ENCODE measurements around the gene LCP1. TPM values are rescaled to one million over a fixed set of nuclear protein-coding genes. Genes with fewer than 3 reads are reported as not detected.

The LCP1 gene
- total RNA-seq, 1 donor from 2014 or later, result 371 TPM

DNA sequence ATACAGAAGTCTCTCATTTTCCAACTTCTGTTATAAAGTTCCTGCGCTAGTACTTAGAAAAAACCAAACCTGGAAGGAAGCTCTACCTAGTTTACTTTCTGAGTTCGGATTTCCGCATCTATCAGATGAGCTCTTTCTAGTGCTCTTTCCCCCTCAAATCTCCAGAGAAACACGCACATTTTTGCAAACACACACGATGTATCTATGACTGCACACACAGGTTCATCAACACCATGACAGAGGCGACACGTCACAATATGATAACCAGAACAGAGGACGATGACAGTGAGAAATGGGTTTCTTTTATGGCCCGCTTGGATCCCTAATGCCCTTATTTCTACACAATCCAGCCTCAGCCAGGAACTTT is 29.1 kb upstream of the LCP1 start:
- Histone ChIP-seq H3K4me1 (peaks cover 12% of the 10 kb centered on the region), H3K36me3 (no peaks in the 10 kb centered on the region), H3K4me3 (peak overlapping the region; percentile 57), H3K27me3 (ENCODE audit: low read depth) (no peaks in the 10 kb centered on the region), H3K27ac (peak overlapping the region; percentile 72), H3K9me3 (no peaks in the 10 kb centered on the region)
- DNase-seq (no peak), ATAC-seq (peak; percentile 63 to 65)
- intact Hi-C loops (cut with DNase I), result no loop called here
- TF ChIP-seq, protein P1, sequence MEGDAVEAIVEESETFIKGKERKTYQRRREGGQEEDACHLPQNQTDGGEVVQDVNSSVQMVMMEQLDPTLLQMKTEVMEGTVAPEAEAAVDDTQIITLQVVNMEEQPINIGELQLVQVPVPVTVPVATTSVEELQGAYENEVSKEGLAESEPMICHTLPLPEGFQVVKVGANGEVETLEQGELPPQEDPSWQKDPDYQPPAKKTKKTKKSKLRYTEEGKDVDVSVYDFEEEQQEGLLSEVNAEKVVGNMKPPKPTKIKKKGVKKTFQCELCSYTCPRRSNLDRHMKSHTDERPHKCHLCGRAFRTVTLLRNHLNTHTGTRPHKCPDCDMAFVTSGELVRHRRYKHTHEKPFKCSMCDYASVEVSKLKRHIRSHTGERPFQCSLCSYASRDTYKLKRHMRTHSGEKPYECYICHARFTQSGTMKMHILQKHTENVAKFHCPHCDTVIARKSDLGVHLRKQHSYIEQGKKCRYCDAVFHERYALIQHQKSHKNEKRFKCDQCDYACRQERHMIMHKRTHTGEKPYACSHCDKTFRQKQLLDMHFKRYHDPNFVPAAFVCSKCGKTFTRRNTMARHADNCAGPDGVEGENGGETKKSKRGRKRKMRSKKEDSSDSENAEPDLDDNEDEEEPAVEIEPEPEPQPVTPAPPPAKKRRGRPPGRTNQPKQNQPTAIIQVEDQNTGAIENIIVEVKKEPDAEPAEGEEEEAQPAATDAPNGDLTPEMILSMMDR (IDR thresholded peaks at IDR 0.05), result no peak

DNA sequence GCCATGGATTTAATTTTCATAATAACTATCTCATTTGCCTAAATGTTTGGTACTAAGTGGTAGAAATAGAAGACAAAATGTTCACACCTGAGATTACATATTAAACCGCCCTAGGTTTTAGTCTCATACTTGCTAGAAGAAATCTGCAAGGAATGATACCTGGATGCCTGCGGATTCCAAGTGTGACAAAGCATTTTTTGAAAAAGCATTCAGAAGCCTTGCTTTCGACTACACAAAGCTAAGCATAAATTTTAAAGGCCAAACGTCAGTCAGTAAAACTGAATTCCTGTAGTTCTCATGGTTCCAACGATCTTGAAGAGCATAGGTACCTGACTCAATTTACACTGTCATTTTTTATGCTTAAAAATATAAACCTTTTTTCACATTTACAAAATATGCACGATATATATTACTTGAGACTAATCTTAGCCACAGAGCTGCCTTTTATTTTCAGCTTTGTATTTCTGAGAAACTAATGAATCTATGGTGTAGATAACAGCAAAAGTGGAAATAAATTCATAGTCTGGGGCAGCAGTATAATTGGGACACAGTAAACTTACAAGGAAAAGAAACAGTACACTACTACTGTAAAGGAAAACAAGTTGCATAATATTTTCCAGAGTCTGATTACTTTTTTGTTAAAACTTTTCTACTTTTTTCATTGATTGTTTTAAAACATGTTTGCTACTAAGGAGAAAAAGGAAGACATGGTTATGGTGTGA is 28.5 kb upstream of the LCP1 start:
- TF ChIP-seq, protein P1 (IDR thresholded peaks at IDR 0.05), result no peak
- ATAC-seq, result no peak
- no peak for DNase-seq
- no peaks in the 10 kb centered on the region for H3K36me3 ChIP-seq
- H3K9me3 ChIP-seq, result no peaks in the 10 kb centered on the region
- H3K4me1 ChIP-seq, result peaks cover 12% of the 10 kb centered on the region
- peak overlapping the region; percentile 72 for H3K27ac ChIP-seq
- H3K4me3 ChIP-seq, result peak overlapping the region; percentile 57
- no peaks in the 10 kb centered on the region for H3K27me3 ChIP-seq (ENCODE audit: low read depth)
- intact Hi-C loops (cut with DNase I), result no loop called here

DNA sequence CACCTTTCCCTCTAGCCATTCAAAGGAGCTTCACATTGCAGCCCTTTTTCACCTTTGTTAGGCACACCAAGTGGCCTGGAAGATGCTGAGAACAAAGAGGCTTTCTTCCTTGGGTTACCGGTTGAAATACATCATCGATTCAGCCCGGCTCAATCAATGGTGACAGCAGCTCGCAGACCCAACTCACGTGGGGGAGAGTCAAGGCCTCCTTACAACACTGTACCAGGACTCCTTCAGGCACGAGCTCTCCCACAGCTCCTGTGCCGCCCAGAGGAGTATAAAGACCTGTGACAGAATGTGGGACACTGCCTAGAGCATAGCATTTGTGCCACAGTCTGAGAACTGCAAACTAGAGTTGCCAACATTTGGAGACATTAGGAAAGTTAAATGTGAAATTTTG is 25.9 kb upstream of the LCP1 start:
- TF ChIP-seq, protein P1 (IDR thresholded peaks at IDR 0.05), result no peak
- no peak overlapping the region for H3K27ac ChIP-seq
- peaks cover 15% of the 10 kb centered on the region for H3K4me1 ChIP-seq
- no peaks in the 10 kb centered on the region for H3K27me3 ChIP-seq (ENCODE audit: low read depth)
- intact Hi-C loops (cut with DNase I), result no loop called here
- H3K9me3 ChIP-seq, result no peaks in the 10 kb centered on the region
- H3K36me3 ChIP-seq, result no peaks in the 10 kb centered on the region
- no peak overlapping the region for H3K4me3 ChIP-seq
- no peak for ATAC-seq
- no peak for DNase-seq

- ATAC-seq (no peak), DNase-seq (no peak)
- TF ChIP-seq, protein P1 (IDR thresholded peaks at IDR 0.05), result no peak
- peaks cover 17% of the 10 kb centered on the region for H3K4me1 ChIP-seq
- H3K27me3 ChIP-seq (ENCODE audit: low read depth), result no peaks in the 10 kb centered on the region
- H3K36me3 ChIP-seq, result no peaks in the 10 kb centered on the region
- intact Hi-C loops (cut with DNase I), result no loop called here
- H3K4me3 ChIP-seq, result no peak overlapping the region
- no peak overlapping the region for H3K27ac ChIP-seq
- no peaks in the 10 kb centered on the region for H3K9me3 ChIP-seq
These were observed 24.2 kb upstream of the LCP1 start for GRCh38 chr13:46206143-46206542.

- DNase-seq (no peak), ATAC-seq (no peak)
- Histone ChIP-seq H3K27ac (no peak overlapping the region), H3K4me1 (peaks cover 9% of the 10 kb centered on the region), H3K9me3 (no peaks in the 10 kb centered on the region), H3K4me3 (no peak overlapping the region), H3K27me3 (ENCODE audit: low read depth) (no peaks in the 10 kb centered on the region), H3K36me3 (no peaks in the 10 kb centered on the region)
- TF ChIP-seq, protein P1 (IDR thresholded peaks at IDR 0.05), result no peak
- intact Hi-C loops (cut with DNase I), result no loop called here
These were observed 21.0 kb upstream of the LCP1 start for GRCh38 chr13:46202966-46203365.

All from lower lobe of right lung (tissue), 2 donors.